IMR-90 (cell line): ENCODE measurements around the gene PBX3. TPM values are rescaled to one million over a fixed set of nuclear protein-coding genes. Genes with fewer than 3 reads are reported as not detected.

ENCODE experiments used
- ATAC-seq: fragments of 200-7000 bp; cut with Tn5 transposase; 2 replicates; pipeline ENCODE4 v1.9.1; 2020; ENCODE audit warnings: low read depth, mild to moderate bottlenecking, moderate library complexity
- BruUV-seq: library from RNA; stranded (reverse); fragments of 400-500 nt; replicated peaks from 2 replicates; lab custom pipeline; 2021; lab: Mats Ljungman, UMichigan
- CTCF ChIA-PET: fragments of 300-600 bp; formaldehyde crosslinking; extraction: SDS; loops from one replicate; lab custom pipeline; 2021; ENCODE audit warnings: antibody characterized with exemption; lab: Yijun Ruan, JAX
- POLR2A ChIA-PET: fragments of 300-600 bp; sonication (Branson Sonifier 250); formaldehyde crosslinking; loops from one replicate; lab custom pipeline; 2022; ENCODE audit warnings: antibody characterized with exemption; ENCODE audit not compliant: unreplicated experiment; lab: Charles Lee
- DNase-seq: peaks from one replicate; pipeline ENCODE4 v3.0.0; 2013
- H2AFZ ChIP-seq: replicated peaks from 2 replicates; pipeline ENCODE3; 2013; ENCODE audit warnings: low read length, mild to moderate bottlenecking; ENCODE audit not compliant: poor library complexity
- H2AK5ac ChIP-seq: 2 replicates; pipeline ENCODE4 v1.6.1; 2013; ENCODE audit warnings: low read depth, low read length, inconsistent platforms
- H2AK9ac ChIP-seq: replicated peaks from 2 replicates; pipeline ENCODE3; 2013; ENCODE audit warnings: mild to moderate bottlenecking, low read depth, low read length, moderate library complexity; ENCODE audit not compliant: poor library complexity
- H2BK120ac ChIP-seq: 2 replicates; pipeline ENCODE4 v1.6.1; 2013; ENCODE audit warnings: low read depth, low read length, inconsistent platforms
- H2BK15ac ChIP-seq: 3 replicates; pipeline ENCODE4 v1.6.1; 2013; ENCODE audit warnings: low read depth, low read length, inconsistent platforms
- H2BK20ac ChIP-seq: 2 replicates; pipeline ENCODE4 v1.6.1; 2013; ENCODE audit warnings: low read depth, mild to moderate bottlenecking, inconsistent platforms, low read length, moderate library complexity
- H2BK5ac ChIP-seq: 2 replicates; pipeline ENCODE4 v1.6.1; 2013; ENCODE audit warnings: mild to moderate bottlenecking, low read depth, low read length, inconsistent platforms; ENCODE audit not compliant: poor library complexity, severe bottlenecking
- H3K14ac ChIP-seq: replicated peaks from 2 replicates; pipeline ENCODE4 v1.6.1; 2013; ENCODE audit warnings: low read depth, low read length, inconsistent platforms
- H3K18ac ChIP-seq: 2 replicates; pipeline ENCODE4 v1.6.1; 2013; ENCODE audit warnings: low read depth, low read length, control low read depth
- H3K23ac ChIP-seq: 2 replicates; pipeline ENCODE4 v1.6.1; 2013; ENCODE audit warnings: low read depth, low read length, inconsistent platforms
- H3K27ac ChIP-seq: 2 replicates; pipeline ENCODE4 v1.5.1; 2013; ENCODE audit warnings: mild to moderate bottlenecking, control low read depth, low read length; ENCODE audit not compliant: insufficient read depth
- H3K27me3 ChIP-seq: 2 replicates; pipeline ENCODE4 v1.6.1; 2013; ENCODE audit warnings: low read length; ENCODE audit not compliant: control insufficient read depth, insufficient read depth
- H3K36me3 ChIP-seq: 2 replicates; pipeline ENCODE4 v1.6.1; 2013; ENCODE audit warnings: low read length, mixed read lengths; ENCODE audit not compliant: control insufficient read depth, insufficient read depth
- H3K4ac ChIP-seq: 2 replicates; pipeline ENCODE4 v1.6.1; 2013; ENCODE audit warnings: low read depth, low read length, inconsistent platforms
- H3K4me1 ChIP-seq: 2 replicates; pipeline ENCODE4 v1.6.1; 2013; ENCODE audit warnings: low read length, mixed read lengths; ENCODE audit not compliant: control insufficient read depth, insufficient read depth
- H3K4me2 ChIP-seq: 2 replicates; pipeline ENCODE4 v1.6.1; 2013; ENCODE audit warnings: low read depth, mild to moderate bottlenecking, control low read depth, low read length, moderate library complexity
- H3K4me3 ChIP-seq: 2 replicates; pipeline ENCODE4 v1.5.1; 2013; ENCODE audit warnings: low read depth, mild to moderate bottlenecking, control low read depth, low read length, moderate library complexity; ENCODE audit not compliant: insufficient read depth
- H3K56ac ChIP-seq: 2 replicates; pipeline ENCODE4 v1.6.1; 2013; ENCODE audit warnings: low read length, inconsistent platforms; ENCODE audit not compliant: insufficient read depth; ENCODE audit errors: extremely low read depth
- H3K79me1 ChIP-seq, 2 experiments: 2 replicates each; pipeline ENCODE4 v1.6.1; 2013; ENCODE audit warnings: low read length in 2 of 2, inconsistent platforms in 1 of 2, low read depth in 1 of 2
- H3K9ac ChIP-seq: 2 replicates; pipeline ENCODE4 v1.6.1; 2013; ENCODE audit warnings: low read depth, low read length, control low read depth
- H3K9me1 ChIP-seq: 2 replicates; pipeline ENCODE4 v1.6.1; 2013; ENCODE audit warnings: low read length, inconsistent platforms; ENCODE audit not compliant: insufficient read depth
- H3K9me3 ChIP-seq: 2 replicates; pipeline ENCODE4 v1.6.1; 2013; ENCODE audit warnings: low read length; ENCODE audit not compliant: control insufficient read depth, insufficient read depth
- H4K20me1 ChIP-seq: 2 replicates; pipeline ENCODE4 v1.6.1; 2013; ENCODE audit warnings: low read length, inconsistent platforms; ENCODE audit not compliant: insufficient read depth
- H4K5ac ChIP-seq: 2 replicates; pipeline ENCODE4 v1.6.1; 2013; ENCODE audit warnings: mild to moderate bottlenecking, low read depth, low read length, control low read depth
- H4K8ac ChIP-seq, 2 experiments: 2 replicates each; pipeline ENCODE4 v1.6.1; 2013; ENCODE audit warnings: low read depth in 2 of 2, low read length in 2 of 2, control low read depth in 1 of 2, inconsistent platforms in 1 of 2
- H4K91ac ChIP-seq: 2 replicates; pipeline ENCODE4 v1.6.1; 2013; ENCODE audit warnings: low read depth, low read length, inconsistent platforms; ENCODE audit not compliant: insufficient read depth
- FOS ChIP-seq: fragments of 150-350 bp; IDR thresholded peaks from 2 replicates; pipeline ENCODE4 v1.6.1; 2016; ENCODE audit warnings: low read depth, low read length
- MXI1 ChIP-seq: IDR thresholded peaks from 2 replicates; pipeline ENCODE4 v1.6.1; 2012; ENCODE audit warnings: low read depth, mild to moderate bottlenecking, low read length, moderate library complexity, borderline replicate concordance
- WGBS, 2 experiments: methylation state at CpG; one replicate each; pipeline versions ENCODE4 v1.1.5 to v1.1.7; 2013; ENCODE audit warnings: missing lambda C conversion rate in 2 of 2; ENCODE audit not compliant: insufficient read length in 1 of 2; ENCODE audit errors: extremely low coverage in 2 of 2; 5-methylcytosine and 5-hydroxymethylcytosine counted together
- dilution Hi-C: fragments of 300-500 bp; cut with HindIII; formaldehyde crosslinking; loops from one replicate; pipeline ENCODE4 v1.14.3; 2018; ENCODE audit warnings: low sequenced_read_pairs; ENCODE audit not compliant: unreplicated experiment
- in situ Hi-C: fragments of 300-500 bp; cut with MboI; formaldehyde crosslinking; loops from 3 replicates; pipeline ENCODE4 v1.14.3; 2019; ENCODE audit warnings: low sequenced_read_pairs, inconsistent platforms, mixed read lengths
- intact Hi-C: fragments of 100-400 bp; cut with micrococcal nuclease; formaldehyde crosslinking; loops from 2 replicates; pipeline ENCODE4 v1.10.0; 2022
- polyA plus RNA-seq, 3 experiments: library from polyadenylated mRNA; depleted of rRNA; stranded (reverse); fragments of >200 nt; gene quantifications; 2 replicates each; pipeline ENCODE4 v1.2.3, GENCODE V29; 2012; ENCODE audit warnings: low replicate concordance in 1 of 3
- total RNA-seq: library from RNA; depleted of rRNA; stranded (reverse); fragments of >200 nt; gene quantifications from 2 replicates; pipeline ENCODE4 v1.2.3, GENCODE V29; 2012

PBX3 gene
- total and polyA plus RNA-seq, 2 of the 4 experiments (the other 2 are of a cell fraction), result 12.0 to 15.6 TPM

DNA sequence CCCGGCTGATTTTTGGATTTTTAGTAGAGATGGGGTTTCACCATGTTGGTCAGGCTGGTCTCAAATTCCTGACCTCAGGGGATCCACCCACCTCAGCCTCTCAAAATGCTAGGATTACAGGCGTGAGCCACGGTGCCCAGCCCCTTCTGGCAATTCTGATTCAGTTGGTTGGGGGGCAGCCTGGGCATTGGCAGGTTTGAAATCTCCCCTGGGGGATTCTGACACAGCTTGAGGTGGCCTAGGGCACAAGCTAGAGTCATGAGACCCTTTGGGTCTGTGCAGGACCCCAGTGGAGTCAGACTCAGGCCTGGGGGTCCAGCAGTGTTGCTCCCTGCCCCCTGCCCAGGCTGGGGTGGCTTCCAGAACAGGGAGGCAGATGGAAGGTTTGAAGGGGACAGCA, 239.8 kb downstream of the PBX3 start:
- Histone ChIP-seq H3K23ac (no peak overlapping the region), H2AK9ac (no peak overlapping the region), H3K14ac (no peak overlapping the region), H3K79me1 (no peaks in the 10 kb centered on the region), H2BK15ac (no peak overlapping the region), H3K36me3 (no peaks in the 10 kb centered on the region), H3K27ac (no peak overlapping the region), H3K9me3 (no peaks in the 10 kb centered on the region), H3K4ac (no peak overlapping the region), H3K4me2 (no peak overlapping the region), H2AK5ac (no peak overlapping the region), H4K5ac (no peak overlapping the region), H3K4me1 (no peaks in the 10 kb centered on the region), H3K56ac (no peak overlapping the region), H3K9me1 (no peaks in the 10 kb centered on the region), H2BK120ac (no peak overlapping the region), H3K4me3 (no peak overlapping the region), H2BK20ac (no peak overlapping the region), H4K8ac (no peak overlapping the region), H4K20me1 (no peaks in the 10 kb centered on the region), H2AFZ (no peak overlapping the region), H2BK5ac (no peak overlapping the region), H3K9ac (no peak overlapping the region), H4K91ac (no peak overlapping the region), H3K18ac (no peak overlapping the region), H3K27me3 (peaks cover 21% of the 10 kb centered on the region)
- POLR2A ChIA-PET, result no interaction called here
- WGBS, 2 experiments, result no CpG with 5 or more reads among the region's 3 CpGs
- intact Hi-C loops, result no loop called here
- BruUV-seq, result no TSS peak
- no peak for ATAC-seq
- dilution Hi-C loops, result no loop called here
- in situ Hi-C loops, result no loop called here
- TF ChIP-seq FOS (no peak), MXI1 (no peak)
- no peak for DNase-seq
- CTCF ChIA-PET, result no interaction called here
